ENCODE data around the gene PPFIA4.

The PPFIA4 gene

GRCh38 chr1:203039609-203040512 lies 13.6 kb downstream of the PPFIA4 start:
- Histone ChIP-seq H3K4me3 (no peak overlapping the region), H3K9me3 (no peaks in the 10 kb centered on the region), H3K4me1 (no peaks in the 10 kb centered on the region), H3K27me3 (ENCODE audit: low read depth) (no peaks in the 10 kb centered on the region), H3K36me3 (replicated peaks) (no peaks in the 10 kb centered on the region)
- in situ Hi-C loops (cut with MboI; ENCODE audit: low sequenced_read_pairs) = loop anchor here (5.0 kb wide), 1 partner anchor 177 kb away; no protein-coding TSS in a partner anchor
- peak in 1 of 2 experiments; percentile 67 for DNase-seq (ENCODE audit: low spot score in 2 of 2)

- Histone ChIP-seq H3K36me3 (replicated peaks) (no peaks in the 10 kb centered on the region), H3K27me3 (ENCODE audit: low read depth) (no peaks in the 10 kb centered on the region), H3K4me3 (no peak overlapping the region), H3K4me1 (no peaks in the 10 kb centered on the region), H3K9me3 (no peaks in the 10 kb centered on the region)
- no peak for DNase-seq (ENCODE audit: low spot score in 2 of 2)
- in situ Hi-C loops (cut with MboI; ENCODE audit: low sequenced_read_pairs) = no loop called here
Measured at GRCh38 chr1:203040513-203041275, 14.4 kb downstream of the PPFIA4 start.

- Histone ChIP-seq H3K36me3 (replicated peaks) (no peaks in the 10 kb centered on the region), H3K4me3 (no peak overlapping the region), H3K4me1 (no peaks in the 10 kb centered on the region), H3K27me3 (ENCODE audit: low read depth) (no peaks in the 10 kb centered on the region), H3K9me3 (no peaks in the 10 kb centered on the region)
- DNase-seq (ENCODE audit: low spot score in 2 of 2) = no peak
- in situ Hi-C loops (cut with MboI; ENCODE audit: low sequenced_read_pairs) = no loop called here
Measured at GRCh38 chr1:203041351-203041932, 15.2 kb downstream of the PPFIA4 start.

- Histone ChIP-seq H3K4me3 (no peak overlapping the region), H3K9me3 (no peaks in the 10 kb centered on the region), H3K4me1 (no peaks in the 10 kb centered on the region), H3K27me3 (ENCODE audit: low read depth) (no peaks in the 10 kb centered on the region), H3K36me3 (replicated peaks) (no peaks in the 10 kb centered on the region)
- in situ Hi-C loops (cut with MboI; ENCODE audit: low sequenced_read_pairs) = no loop called here
- no peak for DNase-seq (ENCODE audit: low spot score in 2 of 2)
Measured at GRCh38 chr1:203043830-203044545, 17.7 kb downstream of the PPFIA4 start.

- no peaks in the 10 kb centered on the region for H3K4me1 ChIP-seq
- no peaks in the 10 kb centered on the region for H3K9me3 ChIP-seq
- H3K36me3 ChIP-seq (replicated peaks) = no peaks in the 10 kb centered on the region
- no peak overlapping the region for H3K4me3 ChIP-seq
- DNase-seq (ENCODE audit: low spot score in 2 of 2) = no peak
- no peaks in the 10 kb centered on the region for H3K27me3 ChIP-seq (ENCODE audit: low read depth)
- in situ Hi-C loops (cut with MboI; ENCODE audit: low sequenced_read_pairs) = no loop called here
Measured at GRCh38 chr1:203044546-203045250, 18.4 kb downstream of the PPFIA4 start.

- Histone ChIP-seq H3K9me3 (no peaks in the 10 kb centered on the region), H3K27me3 (ENCODE audit: low read depth) (no peaks in the 10 kb centered on the region), H3K4me1 (no peaks in the 10 kb centered on the region), H3K36me3 (replicated peaks) (no peaks in the 10 kb centered on the region), H3K4me3 (no peak overlapping the region)
- in situ Hi-C loops (cut with MboI; ENCODE audit: low sequenced_read_pairs) = no loop called here
- DNase-seq (ENCODE audit: low spot score in 2 of 2) = no peak
Measured at GRCh38 chr1:203045336-203045735, 19.0 kb downstream of the PPFIA4 start.

GRCh38 chr1:203045821-203046594 lies 19.7 kb downstream of the PPFIA4 start:
- no peak for DNase-seq (ENCODE audit: low spot score in 2 of 2)
- Histone ChIP-seq H3K9me3 (no peaks in the 10 kb centered on the region), H3K4me1 (no peaks in the 10 kb centered on the region), H3K4me3 (no peak overlapping the region), H3K27me3 (ENCODE audit: low read depth) (no peaks in the 10 kb centered on the region), H3K36me3 (replicated peaks) (no peaks in the 10 kb centered on the region)
- in situ Hi-C loops (cut with MboI; ENCODE audit: low sequenced_read_pairs) = no loop called here

GRCh38 chr1:203046984-203047630 lies 20.8 kb downstream of the PPFIA4 start:
- no peak overlapping the region for H3K4me3 ChIP-seq
- H3K27me3 ChIP-seq (ENCODE audit: low read depth) = no peaks in the 10 kb centered on the region
- no peaks in the 10 kb centered on the region for H3K36me3 ChIP-seq (replicated peaks)
- no peaks in the 10 kb centered on the region for H3K4me1 ChIP-seq
- in situ Hi-C loops (cut with MboI; ENCODE audit: low sequenced_read_pairs) = no loop called here
- DNase-seq (ENCODE audit: low spot score in 2 of 2) = no peak
- no peaks in the 10 kb centered on the region for H3K9me3 ChIP-seq

- no peak overlapping the region for H3K4me3 ChIP-seq
- no peaks in the 10 kb centered on the region for H3K4me1 ChIP-seq
- H3K9me3 ChIP-seq = no peaks in the 10 kb centered on the region
- in situ Hi-C loops (cut with MboI; ENCODE audit: low sequenced_read_pairs) = no loop called here
- H3K27me3 ChIP-seq (ENCODE audit: low read depth) = no peaks in the 10 kb centered on the region
- H3K36me3 ChIP-seq (replicated peaks) = no peaks in the 10 kb centered on the region
- DNase-seq (ENCODE audit: low spot score in 2 of 2) = no peak
Measured at GRCh38 chr1:203048086-203048485, 21.8 kb downstream of the PPFIA4 start.

GRCh38 chr1:203048555-203049051 lies 22.3 kb downstream of the PPFIA4 start:
- no peaks in the 10 kb centered on the region for H3K4me1 ChIP-seq
- no peaks in the 10 kb centered on the region for H3K36me3 ChIP-seq (replicated peaks)
- in situ Hi-C loops (cut with MboI; ENCODE audit: low sequenced_read_pairs) = no loop called here
- DNase-seq (ENCODE audit: low spot score in 2 of 2) = no peak
- H3K4me3 ChIP-seq = no peak overlapping the region
- no peaks in the 10 kb centered on the region for H3K27me3 ChIP-seq (ENCODE audit: low read depth)
- H3K9me3 ChIP-seq = no peaks in the 10 kb centered on the region

GRCh38 chr1:203049077-203049476 lies 22.8 kb downstream of the PPFIA4 start:
- Histone ChIP-seq H3K9me3 (no peaks in the 10 kb centered on the region), H3K36me3 (replicated peaks) (no peaks in the 10 kb centered on the region), H3K27me3 (ENCODE audit: low read depth) (no peaks in the 10 kb centered on the region), H3K4me3 (no peak overlapping the region), H3K4me1 (peaks cover 1% of the 10 kb centered on the region)
- in situ Hi-C loops (cut with MboI; ENCODE audit: low sequenced_read_pairs) = no loop called here
- no peak for DNase-seq (ENCODE audit: low spot score in 2 of 2)

- Histone ChIP-seq H3K9me3 (no peaks in the 10 kb centered on the region), H3K4me3 (no peak overlapping the region), H3K4me1 (peaks cover 8% of the 10 kb centered on the region), H3K27me3 (ENCODE audit: low read depth) (no peaks in the 10 kb centered on the region), H3K36me3 (replicated peaks) (no peaks in the 10 kb centered on the region)
- in situ Hi-C loops (cut with MboI; ENCODE audit: low sequenced_read_pairs) = no loop called here
- no peak for DNase-seq (ENCODE audit: low spot score in 2 of 2)
Measured at GRCh38 chr1:203049576-203050180, 23.4 kb downstream of the PPFIA4 start.

All from HAP-1 (cell line).